GM18951 (cell line): Measurements from ENCODE around the gene PARD6G.
"Not testable (repeated sequence)": the region's sequence is repeated elsewhere in the genome, so short reads cannot be mapped to it uniquely, and the experiment has no call there.

Experiments
- POLR2A ChIP-seq: IDR thresholded peaks from 4 replicates; pipeline ENCODE4 v1.6.1; 2011; ENCODE audit warnings: mild to moderate bottlenecking; ENCODE audit not compliant: insufficient read length, insufficient read depth; ENCODE audit errors: extremely low read depth
- in situ Hi-C: fragments of 300-500 bp; cut with MboI; formaldehyde crosslinking; loops from one replicate; pipeline ENCODE4 v1.12.0; 2022; ENCODE audit warnings: low sequenced_read_pairs, mixed read lengths, inconsistent platforms; ENCODE audit not compliant: unreplicated experiment

Gene PARD6G

GRCh38 chr18:80249217-80250093 is 2.1 kb upstream of the PARD6G start:
- no peak for TF ChIP-seq POLR2A
- in situ Hi-C loops: no loop called here

- in situ Hi-C loops: no loop called here
- no peak for TF ChIP-seq POLR2A
Observed at GRCh38 chr18:80246445-80247392, 595 bp downstream of the PARD6G start.

- in situ Hi-C loops: no loop called here
- TF ChIP-seq POLR2A: no peak
Observed at GRCh38 chr18:80245781-80246444, 1.4 kb downstream of the PARD6G start.

GRCh38 chr18:80244956-80245730 is 2.2 kb downstream of the PARD6G start:
- no peak for TF ChIP-seq POLR2A
- in situ Hi-C loops: loop anchor here (5.0 kb wide), 1 partner anchor 88 kb away; no protein-coding TSS in a partner anchor

- no peak for TF ChIP-seq POLR2A
- in situ Hi-C loops: loop anchor here (5.0 kb wide), 1 partner anchor 87 kb away; no protein-coding TSS in a partner anchor
Observed at GRCh38 chr18:80244167-80244566, 3.1 kb downstream of the PARD6G start.

- in situ Hi-C loops: loop anchor here (5.0 kb wide), 1 partner anchor 86 kb away; no protein-coding TSS in a partner anchor
- TF ChIP-seq POLR2A: no peak
Observed at GRCh38 chr18:80243204-80243603, 4.1 kb downstream of the PARD6G start.

- in situ Hi-C loops: loop anchor here (5.0 kb wide), 1 partner anchor 85 kb away; no protein-coding TSS in a partner anchor
- no peak for TF ChIP-seq POLR2A
Observed at GRCh38 chr18:80241919-80242777, 5.2 kb downstream of the PARD6G start.

GRCh38 chr18:80239830-80240229 is 7.5 kb downstream of the PARD6G start:
- TF ChIP-seq POLR2A: no peak
- in situ Hi-C loops: loop anchor here (5.0 kb wide), 1 partner anchor 83 kb away; no protein-coding TSS in a partner anchor

- in situ Hi-C loops: no loop called here
- no peak for TF ChIP-seq POLR2A
Observed at GRCh38 chr18:80238651-80239260, 8.6 kb downstream of the PARD6G start.

- in situ Hi-C loops: not testable (repeated sequence)
Observed at GRCh38 chr18:80237519-80237918, 9.8 kb downstream of the PARD6G start.

GRCh38 chr18:80234398-80234797 is 12.9 kb downstream of the PARD6G start:
- in situ Hi-C loops: no loop called here
- TF ChIP-seq POLR2A: no peak
